CD4-positive, alpha-beta T cell treated with Interleukin-15 for 4 hours (primary cell): ENCODE data around the gene TMEM151A.

ENCODE experiments used
- DNase-seq: peaks from one replicate; pipeline ENCODE4 v3.0.0-alpha.2; 2020; ENCODE audit warnings: low spot score

The TMEM151A gene

DNA sequence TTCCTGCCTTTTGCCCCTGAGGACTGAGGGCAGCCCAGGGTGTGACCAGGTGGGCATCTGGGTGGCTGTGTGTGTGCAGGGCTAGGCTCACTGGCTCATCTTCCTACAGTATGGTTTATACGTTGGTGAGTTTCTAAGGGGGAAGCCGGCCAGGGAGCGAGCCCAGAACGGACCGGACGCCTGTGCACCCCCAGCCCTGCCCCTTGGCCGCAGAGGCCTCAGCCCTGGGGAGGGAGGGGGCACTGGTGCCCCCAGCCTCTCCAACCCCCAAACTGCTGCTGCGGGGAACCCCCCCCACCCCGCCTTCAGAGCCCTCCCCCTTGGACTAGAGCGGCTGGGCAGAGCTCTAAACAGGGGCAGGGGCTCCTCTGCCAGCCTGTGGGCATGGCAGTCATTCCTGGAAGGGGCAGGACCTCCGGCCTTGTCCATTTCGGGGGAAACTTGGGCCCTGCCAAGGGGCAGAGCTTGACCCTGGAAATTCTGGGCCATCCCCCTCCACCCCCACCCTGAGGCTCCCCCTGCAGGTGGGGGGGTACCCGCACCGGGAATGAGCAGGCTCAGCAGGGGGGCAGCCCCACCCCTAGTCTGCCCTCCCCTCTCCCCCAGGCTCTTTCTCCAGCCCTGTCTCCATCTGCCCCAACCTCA, 8.1 kb upstream of the TMEM151A start:
- DNase-seq, result no peak

DNA sequence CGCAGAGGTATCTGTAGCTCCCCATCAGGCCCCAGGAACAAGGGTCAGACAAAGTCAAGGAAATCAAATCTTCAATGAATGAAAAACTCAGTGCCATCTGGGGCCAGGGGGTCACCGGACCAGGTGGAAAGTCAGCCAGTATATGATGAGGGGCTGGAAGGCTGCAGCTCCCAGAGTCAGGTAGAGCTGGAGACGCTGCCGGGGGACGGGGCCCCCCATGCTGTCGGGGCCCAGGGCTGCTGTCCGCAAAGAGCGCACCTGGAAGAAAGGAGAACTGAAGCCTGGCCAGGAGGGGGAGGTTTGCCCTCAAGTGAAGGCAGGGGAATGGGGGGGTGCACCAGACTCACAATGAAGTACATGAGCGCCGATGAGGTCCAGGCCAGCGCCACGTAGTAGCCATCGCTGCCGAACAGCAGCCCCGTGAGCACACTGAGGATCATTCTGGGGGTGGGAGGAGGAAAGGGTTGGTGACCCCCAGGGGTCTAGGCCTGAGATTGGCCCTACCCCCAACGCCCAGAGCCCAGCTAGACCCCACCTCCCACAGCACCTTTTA, 7.1 kb upstream of the TMEM151A start:
- DNase-seq, result no peak

GRCh38 chr11:66285250-66285947, 6.3 kb upstream of the TMEM151A start:
- DNase-seq, result no peak

GRCh38 chr11:66286699-66287098, 5.0 kb upstream of the TMEM151A start:
- no peak for DNase-seq

DNA sequence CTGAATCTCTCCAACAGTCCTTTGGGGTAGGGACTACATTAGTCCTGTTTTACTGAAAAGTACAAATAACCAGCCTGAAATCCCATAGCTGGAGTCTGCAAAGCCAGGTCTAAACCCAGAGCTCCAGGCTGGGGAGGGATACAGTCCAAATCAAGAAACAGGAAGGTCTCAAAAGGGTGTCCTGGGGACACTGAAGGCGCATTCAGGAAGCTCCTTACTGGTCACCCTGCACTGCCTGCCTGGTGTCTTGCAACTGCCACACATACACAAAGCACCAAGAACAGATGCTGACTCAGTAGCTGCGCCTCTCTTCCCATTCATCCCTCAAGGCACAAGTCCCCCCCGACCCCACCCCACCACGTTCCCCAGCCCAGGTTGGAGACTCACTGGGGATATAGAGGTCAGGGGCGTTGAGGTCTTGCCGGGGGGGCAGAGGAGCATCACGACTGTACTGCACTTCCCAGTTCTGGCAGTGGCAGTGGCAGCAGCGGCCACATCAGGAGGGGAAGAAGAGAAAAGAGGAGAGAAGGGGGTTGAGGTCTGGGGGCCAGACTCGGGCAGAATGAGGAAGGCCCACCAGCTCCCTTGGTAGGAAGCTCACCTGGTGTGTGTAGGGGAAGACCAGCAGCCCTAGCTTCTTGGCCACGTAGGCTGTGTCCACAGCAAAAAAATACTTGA, 4.3 kb upstream of the TMEM151A start:
- no peak for DNase-seq

GRCh38 chr11:66287889-66288670, 3.6 kb upstream of the TMEM151A start:
- no peak for DNase-seq

DNA sequence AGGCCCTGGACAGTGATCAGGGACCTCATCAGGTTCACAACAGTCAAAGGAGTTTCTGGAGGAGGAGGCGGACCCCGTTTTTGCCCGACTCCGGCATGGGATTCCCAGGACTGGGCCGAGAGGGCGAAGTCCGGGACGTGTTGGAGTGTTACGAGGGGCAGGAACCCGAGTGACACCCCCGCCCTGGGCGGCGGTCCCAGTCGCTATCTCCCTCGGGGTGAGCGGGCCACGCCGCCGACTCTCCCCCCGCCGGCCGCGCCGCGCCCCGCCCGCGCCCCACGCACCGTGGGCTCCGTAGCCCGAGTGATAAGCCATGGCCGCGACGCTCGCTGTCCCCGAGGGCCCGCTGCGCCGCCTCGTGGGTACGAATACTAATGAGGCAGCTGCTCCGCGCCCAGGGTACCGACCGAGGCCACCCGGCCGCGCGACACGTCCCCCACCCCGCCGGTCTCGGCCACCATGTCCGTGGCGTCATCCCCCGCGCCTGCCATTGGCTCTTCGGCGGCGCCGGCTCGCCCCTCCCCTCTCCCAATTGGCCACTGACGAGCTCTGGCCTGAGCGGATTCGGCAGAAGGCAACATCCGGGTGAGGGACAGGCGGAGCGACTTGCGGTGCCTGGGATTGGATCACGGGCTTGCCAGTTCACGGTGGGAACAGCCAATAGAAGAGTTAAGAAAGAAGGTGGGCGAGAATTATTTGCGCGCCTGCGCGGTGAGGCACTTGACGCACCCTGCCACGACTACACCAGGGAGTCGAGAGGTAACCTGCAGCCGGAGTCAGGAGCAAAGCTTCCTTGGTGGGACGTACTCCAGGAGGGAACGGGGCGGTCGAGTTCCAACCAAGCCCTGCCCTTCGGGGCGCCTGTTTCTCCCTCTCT, 2.8 kb upstream of the TMEM151A start, which contains the start of gene YIF1A:
YIF1A (minus strand) TSS at position 473 of the 877 bp plus-strand sequence; CDS start at position 315, 158 bp downstream.
- peak; percentile 99 for DNase-seq

DNA sequence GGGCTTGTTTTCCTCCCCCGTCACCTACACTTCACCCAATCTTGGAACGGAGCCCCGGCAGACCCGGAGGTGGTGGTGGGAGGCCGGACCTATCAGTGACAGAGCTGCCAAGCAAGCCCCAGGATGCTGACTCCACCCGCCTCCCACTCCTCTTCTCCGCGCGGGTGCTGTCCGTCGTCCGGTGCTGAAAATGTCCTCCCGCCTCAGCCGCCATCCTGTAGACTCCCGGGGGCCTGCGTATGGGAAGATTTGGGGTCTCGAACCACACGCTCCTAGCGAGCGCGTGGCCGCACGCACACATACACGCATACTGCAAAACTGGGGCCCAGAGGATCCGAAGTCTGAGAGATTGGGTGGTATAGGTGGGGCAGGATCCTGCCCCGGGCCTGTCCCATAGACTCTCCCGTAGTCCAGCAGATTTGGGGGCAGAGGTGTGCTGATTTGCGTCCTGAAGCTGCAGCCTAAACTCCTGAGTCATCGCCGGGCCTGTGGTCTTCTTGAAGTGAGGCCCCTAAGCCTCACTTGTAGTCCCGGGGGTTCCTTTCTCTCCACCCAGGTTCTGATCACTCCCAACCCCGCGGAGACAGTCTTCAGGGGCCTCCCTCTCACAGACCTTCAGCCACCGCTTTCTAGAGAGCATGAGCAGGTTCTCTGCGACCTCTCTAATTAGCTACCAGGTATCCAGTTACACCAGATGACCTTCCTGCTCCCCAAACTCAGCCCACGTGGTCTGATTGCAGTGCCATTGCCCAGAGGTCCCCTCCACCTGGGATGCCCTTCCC, 2.0 kb upstream of the TMEM151A start:
- peak; percentile 76 for DNase-seq

- DNase-seq, result no peak
Observed at GRCh38 chr11:66290330-66290621, 1.4 kb upstream of the TMEM151A start.

DNA sequence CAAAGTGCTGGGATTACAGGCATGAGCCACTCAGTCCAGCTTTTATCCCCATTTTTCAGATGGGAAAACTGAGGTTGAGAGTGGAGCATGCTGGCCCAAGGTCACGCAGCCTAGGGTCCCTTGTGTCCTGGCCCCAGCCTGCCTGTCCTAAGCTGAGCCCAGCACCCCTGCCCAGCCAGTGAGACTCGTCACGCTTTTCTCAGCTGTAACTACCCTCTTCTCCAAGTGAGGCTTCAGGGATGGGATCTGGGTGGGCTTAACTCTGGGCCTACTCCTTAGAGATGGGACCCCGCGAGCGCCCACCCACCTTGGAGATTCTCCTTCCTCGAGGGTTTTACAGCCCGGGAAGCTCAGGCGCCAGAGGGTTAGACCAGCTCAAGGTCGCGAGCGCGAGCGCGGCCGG, 390 bp upstream of the TMEM151A start:
- DNase-seq, result no peak

DNA sequence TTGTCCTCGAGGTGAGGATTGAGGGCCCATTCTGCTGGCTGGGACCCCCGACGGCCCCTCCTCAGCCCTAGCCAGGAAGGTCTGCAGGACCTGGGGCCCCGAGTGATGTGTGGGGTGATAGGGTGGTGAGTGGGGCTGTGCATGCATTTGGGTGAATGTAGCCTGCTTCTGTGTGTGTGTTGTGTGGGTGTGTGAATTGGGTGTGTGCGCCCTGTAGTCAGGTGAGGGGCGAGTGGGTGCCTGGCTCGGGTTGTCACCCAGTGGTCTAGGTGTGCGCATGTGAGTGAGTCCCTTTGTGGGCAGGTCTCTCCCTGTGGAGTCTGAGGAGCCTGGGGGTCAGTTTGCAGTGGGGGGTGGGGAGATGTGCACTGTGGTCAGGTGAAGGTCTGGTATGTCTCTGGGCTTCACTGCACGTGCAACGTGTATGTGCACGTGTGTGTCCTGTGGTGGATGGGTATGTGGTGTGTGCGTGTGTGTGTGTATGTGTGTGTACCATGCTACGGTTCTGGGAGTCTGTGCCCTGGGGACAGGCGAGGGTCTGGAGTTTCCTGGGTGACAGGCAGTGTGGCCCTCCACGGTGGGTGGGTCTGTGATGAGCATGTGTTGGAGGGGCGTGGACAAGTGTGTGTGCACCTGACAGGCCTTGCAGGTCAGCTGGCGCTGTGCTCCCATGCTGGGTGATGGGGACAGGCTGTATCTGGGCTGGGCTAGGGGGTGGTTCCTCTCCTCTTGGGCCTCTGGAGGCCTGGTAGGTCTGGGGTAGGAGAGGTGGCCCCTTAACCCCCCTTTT, 1.0 kb downstream of the TMEM151A start:
- no peak for DNase-seq

- no peak for DNase-seq
Observed at GRCh38 chr11:66293352-66293751, 1.7 kb downstream of the TMEM151A start.

DNA sequence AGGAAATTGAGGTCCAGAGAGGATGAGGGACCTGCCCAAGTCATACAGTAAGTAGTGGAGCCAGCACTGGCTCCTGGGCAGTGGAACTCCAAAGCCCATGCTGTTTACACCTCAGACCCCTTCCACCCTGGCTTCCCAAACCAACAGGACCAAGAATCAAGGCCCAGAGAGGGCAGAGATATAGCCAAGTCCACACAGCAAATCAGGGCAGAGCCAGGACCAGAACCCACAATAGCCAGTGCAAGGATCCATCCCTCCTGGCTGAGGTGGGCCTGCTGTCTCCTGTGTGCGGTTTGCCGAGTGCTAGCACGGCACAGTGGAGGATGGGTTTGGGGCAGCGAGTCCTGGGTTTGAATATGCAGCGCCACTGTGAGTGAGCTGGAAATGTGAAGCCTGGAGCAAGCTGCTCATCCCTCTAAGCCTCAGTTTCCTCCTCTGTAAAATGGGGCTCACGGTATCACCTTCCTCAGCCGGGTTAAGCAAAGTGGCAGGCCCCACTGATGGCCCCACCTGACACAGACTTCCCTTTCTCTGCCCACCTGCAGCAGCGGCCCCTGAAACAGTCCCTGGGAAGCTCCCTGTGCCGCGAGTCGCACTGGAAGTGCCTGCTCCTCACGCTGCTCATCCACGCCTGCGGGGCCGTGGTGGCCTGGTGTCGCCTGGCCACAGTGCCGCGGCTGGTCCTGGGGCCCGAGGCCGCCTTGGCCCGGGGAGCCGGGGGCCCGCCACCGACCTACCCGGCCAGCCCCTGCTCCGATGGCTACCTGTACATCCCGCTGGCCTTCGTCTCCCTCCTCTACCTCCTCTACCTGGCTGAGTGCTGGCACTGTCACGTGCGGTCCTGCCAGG, 2.3 kb downstream of the TMEM151A start:
- no peak for DNase-seq

- DNase-seq, result no peak
Observed at GRCh38 chr11:66294626-66295620, 3.2 kb downstream of the TMEM151A start.

DNA sequence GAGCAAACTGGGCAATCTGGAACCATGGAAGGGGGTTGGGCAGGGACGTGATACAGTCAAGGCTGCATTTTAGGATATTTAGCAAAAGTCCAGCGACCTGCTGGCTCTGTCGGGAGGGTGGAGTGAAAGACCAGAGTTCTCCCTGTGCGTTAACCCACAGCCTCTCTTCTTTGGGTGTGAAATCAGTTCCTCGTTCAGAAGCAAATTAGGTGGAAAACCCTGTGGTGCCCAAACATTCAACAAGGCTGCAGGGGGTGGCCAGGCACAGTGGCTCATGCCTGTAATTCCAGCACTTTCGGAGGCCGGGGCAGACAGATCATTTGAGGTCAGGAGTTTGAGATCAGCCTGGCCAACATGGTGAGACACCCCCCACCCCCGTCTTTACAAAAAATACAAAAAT, 5.9 kb downstream of the TMEM151A start:
- no peak for DNase-seq

- DNase-seq, result no peak
Observed at GRCh38 chr11:66299186-66299585, 7.5 kb downstream of the TMEM151A start.

- DNase-seq, result no peak
Observed at GRCh38 chr11:66302656-66303055, 11.0 kb downstream of the TMEM151A start.
